Activated T-cell treated with anti-CD3 and anti-CD28 coated beads for 4 hours (primary cell): Measurements from ENCODE around the gene SRCAP.

Experiments used
- DNase-seq: peaks from one replicate; pipeline ENCODE4 v3.0.0-alpha.2; 2020

SRCAP gene

DNA sequence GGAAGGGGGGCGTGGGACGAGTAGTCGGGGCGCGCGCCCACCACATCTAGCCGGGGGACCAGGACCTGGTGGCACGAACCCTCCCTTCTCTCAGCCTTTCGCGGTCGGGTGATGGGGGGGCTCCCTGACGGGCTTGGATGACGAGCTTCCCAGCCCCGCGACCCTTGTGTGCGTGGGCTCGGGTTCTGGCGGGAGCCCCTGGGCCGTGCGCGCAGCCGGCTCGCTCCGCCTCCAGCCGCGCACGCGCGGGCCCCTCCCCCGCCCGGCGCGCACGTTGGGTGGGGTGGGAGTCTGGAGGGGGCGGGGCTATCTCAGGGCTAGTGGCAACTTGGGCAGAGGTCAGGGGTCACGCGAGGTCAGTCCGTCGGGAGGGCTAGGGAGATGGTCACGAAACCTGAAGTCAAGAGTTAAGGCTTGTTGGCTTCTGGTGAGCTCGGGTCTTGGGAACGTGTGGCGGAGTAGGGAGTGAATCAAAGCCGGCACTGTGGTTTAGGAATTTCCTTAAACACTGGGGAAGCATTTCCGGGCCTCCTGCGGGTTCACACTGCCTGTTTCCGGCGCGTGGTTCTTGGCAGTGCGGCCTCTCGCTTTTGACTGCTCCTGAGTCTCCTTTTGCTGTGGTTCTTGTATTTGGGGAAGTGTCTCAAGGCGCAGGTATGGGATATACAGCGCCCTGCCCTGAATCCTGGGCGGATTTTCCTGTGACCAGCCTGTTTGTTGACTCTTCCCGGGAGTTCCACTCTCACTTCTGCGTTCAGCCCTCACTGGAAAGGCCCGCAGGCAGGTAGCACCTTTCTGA, at the start of gene SRCAP:
SRCAP (plus strand) TSS at position 356 of the 799 bp plus-strand sequence. CDS start 1,654 bp downstream, outside the sequence.
- DNase-seq, result peak; percentile 84

- no peak for DNase-seq
These were observed 49.1 kb upstream of the SRCAP start for GRCh38 chr16:30649725-30650368.

GRCh38 chr16:30650369-30651123, 48.4 kb upstream of the SRCAP start, which contains the start of gene PRR14:
PRR14 (plus strand) TSS chr16:30650960; CDS start chr16:30651646, 686 bp downstream.
- peak; percentile 95 for DNase-seq

GRCh38 chr16:30651124-30652004, 47.6 kb upstream of the SRCAP start:
- DNase-seq, result peak; percentile 63

DNA sequence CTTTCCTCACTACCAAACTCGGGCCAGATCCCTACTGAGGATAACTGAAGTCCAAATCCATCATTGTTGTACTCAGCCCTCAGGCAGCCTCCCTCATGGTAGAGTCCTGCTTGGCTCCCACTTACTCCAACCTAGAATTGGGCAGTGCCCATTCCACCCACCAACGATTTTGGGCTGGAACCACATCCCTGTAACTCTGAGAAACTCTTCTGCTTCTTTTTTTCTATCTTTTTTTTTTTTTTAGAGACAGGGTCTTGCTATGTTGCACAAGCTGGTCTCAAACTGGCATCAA, 47.0 kb upstream of the SRCAP start:
- no peak for DNase-seq

- no peak for DNase-seq
These were observed 46.3 kb upstream of the SRCAP start for GRCh38 chr16:30652718-30653117.

GRCh38 chr16:30654856-30655255, 44.1 kb upstream of the SRCAP start:
- no peak for DNase-seq

- no peak for DNase-seq
These were observed 43.1 kb upstream of the SRCAP start for GRCh38 chr16:30655815-30656347.

- DNase-seq, result no peak
These were observed 42.6 kb upstream of the SRCAP start for GRCh38 chr16:30656388-30656787.

- DNase-seq, result no peak
These were observed 41.8 kb upstream of the SRCAP start for GRCh38 chr16:30656974-30657865.

DNA sequence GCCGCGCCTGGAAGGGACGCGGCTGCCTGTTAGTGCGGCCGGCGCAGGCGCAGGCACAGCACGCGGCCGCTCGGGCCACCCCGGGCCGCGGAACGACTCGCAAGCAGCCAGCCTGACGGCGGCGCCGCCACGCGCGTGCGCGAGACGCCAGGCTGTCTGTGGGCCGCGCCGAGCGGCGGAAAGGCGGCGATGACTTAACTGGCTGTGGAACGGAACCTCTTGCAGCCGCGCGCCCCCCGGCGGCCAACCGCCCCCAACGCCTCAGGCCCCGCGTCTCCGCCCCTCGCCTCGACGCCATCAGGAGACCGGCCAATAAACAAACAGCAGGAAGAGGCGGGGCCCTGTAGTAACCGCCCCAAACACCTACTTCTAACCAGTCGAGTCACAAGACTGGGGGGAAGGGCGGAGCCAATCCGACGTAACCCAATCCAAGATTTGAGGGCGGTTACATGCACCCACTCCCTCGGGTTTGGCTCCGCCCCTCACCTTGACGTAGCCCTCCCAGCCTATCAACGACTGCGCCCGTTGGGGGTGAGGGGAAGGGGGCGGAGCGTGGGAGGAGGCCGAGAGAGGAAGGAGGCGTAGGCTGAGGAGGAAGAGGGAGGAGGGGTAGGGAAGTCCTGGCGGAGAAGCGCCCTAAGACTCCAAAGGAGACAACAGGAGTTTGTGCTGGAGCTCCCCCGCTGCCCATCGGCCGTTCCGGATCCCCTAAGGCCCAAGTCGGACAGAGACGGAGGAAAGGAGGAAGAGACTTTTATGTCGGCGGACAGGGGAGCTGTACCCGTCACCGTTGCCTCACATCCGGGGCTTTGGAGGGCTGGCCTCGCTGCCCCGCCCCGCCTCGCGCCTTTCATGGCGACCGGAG, 40.9 kb upstream of the SRCAP start, which contains the start of gene FBRS:
FBRS (plus strand) TSS at position 566 of the 865 bp plus-strand sequence. CDS start 1,088 bp downstream, outside the sequence.
- DNase-seq, result peak; percentile 100

- DNase-seq, result no peak
These were observed 40.1 kb upstream of the SRCAP start for GRCh38 chr16:30658731-30659506.

- DNase-seq, result peak; percentile 33
These were observed 39.2 kb upstream of the SRCAP start for GRCh38 chr16:30659507-30660423.

DNA sequence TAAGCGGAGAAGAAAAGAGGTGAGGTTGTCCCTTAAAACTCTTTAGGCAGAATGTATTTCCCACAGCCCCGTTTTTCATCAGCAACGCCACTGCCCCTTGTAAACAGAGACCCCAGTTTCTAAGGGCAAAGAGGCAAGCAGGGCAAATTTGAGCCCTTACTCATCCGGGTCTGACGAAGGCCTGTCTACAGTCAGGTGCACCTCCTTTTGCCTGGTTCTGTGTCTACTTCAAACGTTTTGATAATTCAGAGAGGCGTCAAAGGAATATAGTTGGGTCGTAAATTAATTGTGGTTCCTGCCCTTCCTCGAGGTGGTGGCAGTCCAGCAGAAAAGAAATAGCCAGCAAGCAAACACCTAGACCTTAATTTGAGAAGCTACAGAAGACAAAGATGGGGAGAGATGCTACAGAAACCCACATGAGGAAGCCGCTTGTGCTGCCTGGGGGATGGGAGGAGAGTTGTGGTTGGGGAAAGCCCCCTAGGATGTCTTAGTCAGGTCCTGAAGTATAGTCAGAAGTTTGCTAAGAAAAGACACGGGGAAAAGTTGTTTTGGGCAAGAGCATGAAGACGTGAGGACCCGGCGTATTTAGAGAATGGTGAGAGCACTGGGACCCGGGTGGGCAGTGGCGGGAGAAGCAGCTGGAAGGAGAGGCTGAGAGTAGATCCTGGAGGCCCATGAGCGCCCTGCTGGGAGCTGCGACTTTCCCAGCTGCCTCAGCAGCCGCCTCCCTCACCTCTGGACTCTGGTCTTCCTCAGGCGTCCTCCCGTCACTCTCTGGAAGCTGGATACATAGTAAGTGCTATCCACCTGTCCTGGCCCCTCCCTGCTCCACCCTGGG, 38.3 kb upstream of the SRCAP start:
- DNase-seq, result peak; percentile 70

DNA sequence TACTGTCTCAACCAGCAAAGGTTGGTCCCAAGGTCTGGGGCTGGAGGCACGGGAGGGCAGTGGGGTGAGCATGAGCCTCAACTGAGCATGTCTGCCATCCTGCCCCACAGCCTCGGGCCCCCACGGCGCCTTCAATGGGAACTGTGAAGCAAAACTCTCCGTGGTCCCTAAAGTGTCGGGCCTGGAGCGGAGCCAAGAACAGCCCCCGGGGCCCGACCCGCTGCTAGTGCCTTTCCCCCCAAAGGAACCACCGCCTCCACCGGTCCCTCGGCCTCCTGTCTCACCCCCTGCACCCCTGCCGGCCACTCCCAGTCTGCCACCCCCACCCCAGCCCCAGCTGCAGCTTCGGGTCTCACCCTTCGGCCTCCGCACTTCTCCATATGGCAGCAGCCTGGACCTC, 36.5 kb upstream of the SRCAP start:
- no peak for DNase-seq

GRCh38 chr16:30663038-30663437, 35.9 kb upstream of the SRCAP start:
- DNase-seq, result no peak

DNA sequence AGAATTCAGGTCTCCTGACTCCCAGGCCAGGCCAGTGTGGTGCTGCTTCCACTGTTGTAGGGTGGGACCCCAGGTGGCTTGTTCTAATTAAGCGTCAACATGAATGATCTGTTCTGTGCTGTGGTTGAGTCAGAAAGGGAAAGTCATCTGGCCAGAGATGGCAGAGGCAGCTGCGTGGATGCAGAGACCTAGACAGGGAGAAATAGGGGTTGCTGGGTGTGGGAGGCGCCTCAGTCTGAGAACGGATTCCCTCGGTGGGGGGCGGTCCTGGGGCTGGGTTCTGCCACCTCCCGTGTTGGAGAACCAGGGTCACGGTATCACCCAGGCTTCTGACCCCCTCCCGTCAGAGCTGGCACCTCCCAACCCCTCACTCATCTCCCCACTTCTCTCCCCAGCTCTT, 35.2 kb upstream of the SRCAP start:
- no peak for DNase-seq
